DMS153 (cell line): ENCODE measurements around the gene PPM1L.

Experiments used
- DNase-seq: peaks from one replicate; lab custom pipeline; 2025; lab: John Stamatoyannopoulos, UW

PPM1L gene

DNA sequence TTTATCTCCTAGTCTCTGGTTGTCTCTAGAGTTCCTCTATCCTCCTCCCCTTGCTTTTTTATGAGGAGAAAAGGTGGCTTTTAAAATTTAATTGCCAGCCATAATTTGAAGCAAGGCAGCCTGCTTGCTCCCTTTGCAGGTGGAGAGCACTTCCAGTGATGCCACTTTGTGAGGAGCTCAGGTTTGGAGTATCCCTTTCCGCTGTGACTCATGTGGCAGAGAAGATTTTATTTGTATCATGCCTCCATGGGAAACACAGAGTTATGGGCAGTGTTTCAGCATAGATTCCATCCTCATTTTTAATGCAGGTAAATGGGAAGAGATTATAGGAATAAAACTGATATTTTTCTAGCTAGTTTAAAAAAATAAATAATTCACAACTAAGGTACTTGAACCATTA, 7.0 kb downstream of the PPM1L start:
- no peak for DNase-seq

GRCh38 chr3:160765211-160765610, 9.2 kb downstream of the PPM1L start:
- DNase-seq: no peak

DNA sequence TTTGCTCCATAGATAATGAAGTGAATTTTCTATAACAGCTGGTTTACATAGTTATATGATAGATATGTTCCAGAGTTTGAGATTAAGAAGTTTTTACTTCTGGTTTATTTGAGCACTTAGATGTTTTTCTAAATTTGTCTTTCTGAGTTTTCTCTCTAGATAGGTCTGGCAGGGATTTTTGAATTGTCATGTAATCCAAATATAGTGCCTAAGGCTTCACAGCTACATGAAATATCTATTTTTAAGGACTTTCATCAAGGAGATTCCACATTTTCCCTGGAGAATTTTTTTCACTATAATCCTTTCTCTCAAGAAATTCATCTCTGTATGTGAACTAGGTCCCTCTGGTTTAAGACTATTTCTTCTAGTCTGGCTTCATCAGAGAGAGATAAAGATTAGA, 12.0 kb downstream of the PPM1L start:
- no peak for DNase-seq

DNA sequence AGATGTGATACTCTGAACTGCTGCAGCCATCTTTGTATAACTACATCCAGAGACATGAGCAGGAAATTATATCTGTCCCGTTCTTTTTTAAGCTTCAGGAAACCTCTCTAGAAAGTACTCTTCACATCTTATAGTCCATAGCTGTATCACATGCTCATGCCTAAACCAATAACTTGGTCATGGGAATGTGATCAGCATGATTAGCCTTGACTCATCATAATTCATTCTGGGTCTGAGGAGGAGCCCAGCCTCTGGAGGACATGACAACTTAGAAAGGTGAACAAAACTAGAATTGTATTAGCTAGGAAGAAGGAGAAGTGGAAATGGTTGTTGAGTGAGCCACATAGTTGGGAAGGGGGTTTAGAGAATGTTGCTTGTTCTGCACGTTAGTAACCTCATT, 12.9 kb downstream of the PPM1L start:
- no peak for DNase-seq

- DNase-seq: no peak
Measured at GRCh38 chr3:160771811-160772459, 15.9 kb downstream of the PPM1L start.

DNA sequence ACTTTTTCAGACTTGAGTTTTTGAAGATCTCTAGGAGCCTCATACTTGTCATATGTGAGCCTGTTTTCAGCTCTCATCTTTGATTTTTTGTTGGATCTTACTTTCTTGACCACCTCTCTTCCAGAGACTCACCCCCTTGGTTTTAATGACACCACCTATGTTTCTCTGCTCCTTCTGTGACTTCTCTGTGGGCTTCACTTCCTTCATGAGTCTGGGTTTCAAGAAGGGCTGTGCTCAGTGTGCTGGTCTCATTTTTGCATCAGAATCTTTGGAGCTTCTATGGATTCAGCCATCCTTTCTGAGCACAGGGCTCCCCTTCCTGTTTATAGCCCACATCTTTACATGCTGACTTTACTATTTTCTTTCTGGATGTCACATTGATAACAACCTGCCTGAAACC, 17.7 kb downstream of the PPM1L start:
- DNase-seq: no peak

DNA sequence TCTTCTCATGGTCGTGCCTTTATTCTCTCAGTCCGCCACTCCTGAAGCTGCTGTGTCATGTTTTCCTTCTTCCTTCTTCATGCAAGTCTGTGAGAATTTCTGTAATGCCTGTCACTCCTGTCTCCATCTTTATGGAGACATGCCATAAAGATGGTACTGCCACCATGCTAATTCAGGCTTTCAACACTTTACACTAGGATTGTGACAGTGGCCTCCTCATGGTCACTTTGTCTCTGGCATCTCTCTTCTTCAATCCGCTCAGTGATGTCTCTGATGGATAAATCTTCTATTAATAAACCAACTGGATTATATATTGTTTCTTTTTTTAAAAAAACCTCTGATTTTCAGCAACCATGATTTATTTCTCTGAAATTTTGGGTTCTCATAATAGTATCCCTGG, 18.1 kb downstream of the PPM1L start:
- DNase-seq: no peak

GRCh38 chr3:160778480-160778879, 22.4 kb downstream of the PPM1L start:
- DNase-seq: no peak

DNA sequence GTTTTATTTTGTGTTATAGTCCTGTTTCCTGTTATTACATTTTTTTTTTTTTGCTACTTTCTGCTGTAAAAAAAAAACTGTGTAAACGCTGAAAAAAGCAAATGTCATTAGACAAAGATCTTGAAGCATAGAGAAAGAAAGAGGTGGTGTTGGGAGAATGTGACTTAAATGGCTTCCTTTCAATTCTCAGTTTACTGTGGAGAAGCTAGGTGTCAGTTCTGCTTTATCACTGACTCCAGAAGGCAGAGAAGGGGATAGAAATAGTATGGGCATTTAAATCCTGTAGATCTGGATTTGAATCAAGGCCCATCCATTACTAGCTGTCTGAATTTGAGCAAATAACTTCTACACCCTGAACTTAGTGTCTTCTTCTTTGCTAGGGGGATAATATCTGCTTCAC, 23.0 kb downstream of the PPM1L start:
- DNase-seq: no peak

- no peak for DNase-seq
Measured at GRCh38 chr3:160780245-160780644, 24.2 kb downstream of the PPM1L start.

- no peak for DNase-seq
Measured at GRCh38 chr3:160781402-160781801, 25.4 kb downstream of the PPM1L start.

- DNase-seq: no peak
Measured at GRCh38 chr3:160781863-160782262, 25.8 kb downstream of the PPM1L start.

DNA sequence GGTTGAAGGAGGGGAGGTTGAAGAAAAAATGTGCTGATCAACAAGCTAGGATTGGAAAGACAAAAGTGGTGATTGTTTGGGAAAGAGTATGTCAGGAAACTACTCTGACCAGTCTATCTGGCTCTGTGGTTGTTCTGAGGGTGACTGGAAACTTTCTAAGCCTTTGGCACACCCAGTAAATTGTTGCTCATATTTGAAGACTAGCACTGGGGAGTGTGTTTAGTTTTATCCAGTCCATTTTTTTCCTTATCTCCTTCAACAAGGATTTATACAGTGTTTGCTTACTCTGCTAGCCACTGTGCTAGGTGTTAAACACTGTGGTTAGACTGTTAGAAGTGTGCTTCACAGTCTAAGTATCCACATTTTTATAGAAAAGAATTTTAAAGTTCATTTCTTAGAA, 28.8 kb downstream of the PPM1L start:
- DNase-seq: no peak

DNA sequence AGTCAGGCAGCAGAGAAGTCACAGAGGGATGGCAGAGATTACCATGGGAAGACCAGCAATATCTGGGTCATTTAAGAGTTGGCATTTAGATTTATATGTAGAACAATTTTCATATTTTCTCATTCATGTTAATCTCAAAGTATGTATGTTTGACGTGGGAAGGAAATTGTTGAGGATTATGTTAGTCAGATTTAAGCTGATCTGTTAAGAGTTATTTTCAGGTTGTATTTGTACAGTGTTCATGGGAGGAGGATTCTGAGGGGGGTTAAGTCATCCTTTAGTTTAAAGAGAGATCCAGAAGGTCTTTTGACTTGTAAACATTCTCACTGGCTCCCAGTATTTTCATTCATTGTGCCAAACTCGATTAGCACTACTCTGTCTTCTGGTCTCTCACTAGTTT, 34.7 kb downstream of the PPM1L start:
- no peak for DNase-seq

- DNase-seq: no peak
Measured at GRCh38 chr3:160792540-160792939, 36.5 kb downstream of the PPM1L start.

DNA sequence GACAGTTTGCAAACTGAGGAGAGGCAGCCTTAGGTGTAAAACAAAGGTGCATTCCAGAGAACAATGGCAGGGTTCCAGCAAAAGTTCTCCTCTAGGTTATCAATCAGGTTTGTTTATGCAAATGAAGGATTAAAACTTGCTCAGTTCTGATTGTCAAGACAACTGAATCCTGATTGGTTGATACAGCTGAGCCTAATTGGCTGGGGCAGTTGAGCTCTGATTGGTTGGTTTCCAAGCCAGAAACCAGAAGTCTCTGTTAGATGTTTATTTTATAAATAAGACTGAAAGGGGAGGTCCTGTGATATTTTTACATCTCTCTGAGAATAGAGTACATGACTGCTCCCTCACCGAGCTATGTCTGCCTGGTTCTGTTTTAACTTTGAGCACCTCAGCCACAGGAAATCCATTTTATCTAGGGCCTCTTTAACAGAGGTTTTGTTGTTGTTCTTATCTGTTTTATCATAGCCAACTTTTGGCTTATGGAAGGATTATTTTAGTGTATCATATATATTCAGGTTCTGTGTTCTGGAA, 37.8 kb downstream of the PPM1L start:
- DNase-seq: no peak

DNA sequence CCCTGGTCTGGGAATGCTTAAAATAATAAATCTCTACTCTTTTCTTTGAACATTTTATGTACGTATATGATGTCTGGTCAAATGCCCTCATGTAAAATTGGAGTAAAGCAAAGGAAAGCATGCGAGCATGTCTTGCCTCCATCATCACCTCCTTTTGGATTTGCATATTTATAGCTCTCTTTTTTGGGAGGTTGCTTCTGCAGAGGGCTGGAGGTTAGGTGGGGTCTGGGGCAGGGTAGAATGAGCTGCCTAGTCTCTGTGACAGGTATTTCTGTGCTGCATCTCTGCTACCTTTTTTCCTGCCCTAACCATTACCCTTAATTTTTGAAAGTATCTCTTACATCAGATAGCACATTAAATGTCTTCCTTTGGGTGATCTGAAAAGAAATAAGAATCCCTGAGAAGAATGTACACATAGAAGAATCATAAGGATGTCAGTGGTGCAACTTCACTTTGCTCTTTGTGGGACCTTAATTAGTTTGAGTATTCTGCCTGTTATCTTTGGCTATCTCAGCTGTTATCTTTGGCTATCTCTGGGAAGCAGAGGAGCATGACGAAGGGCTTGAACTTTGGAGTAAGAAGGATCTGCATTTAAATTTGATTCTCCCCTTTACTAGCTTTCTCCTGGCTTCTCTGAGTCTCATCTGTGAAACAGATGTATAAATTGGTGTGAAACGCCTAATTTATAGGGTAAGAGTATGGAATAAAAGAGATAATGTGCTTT, 40.2 kb downstream of the PPM1L start:
- no peak for DNase-seq

DNA sequence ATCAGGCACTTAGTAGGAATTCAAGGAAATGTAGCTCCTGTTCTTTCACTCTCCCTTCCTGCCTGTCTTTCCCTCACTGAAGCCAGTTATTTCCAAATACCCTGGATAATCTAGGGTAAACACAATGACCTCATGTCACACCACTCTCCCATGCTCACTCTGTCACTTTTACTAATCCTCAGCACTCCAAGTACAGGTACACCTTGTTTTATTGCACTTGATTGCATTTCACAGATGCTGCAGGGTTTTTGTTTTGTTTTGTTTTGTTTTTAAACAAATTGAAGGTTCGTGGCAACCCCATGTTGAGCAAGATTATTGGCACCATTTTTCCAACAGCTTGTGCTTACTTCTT, 40.8 kb downstream of the PPM1L start:
- DNase-seq: no peak

- DNase-seq: no peak
Measured at GRCh38 chr3:160797356-160797755, 41.3 kb downstream of the PPM1L start.

DNA sequence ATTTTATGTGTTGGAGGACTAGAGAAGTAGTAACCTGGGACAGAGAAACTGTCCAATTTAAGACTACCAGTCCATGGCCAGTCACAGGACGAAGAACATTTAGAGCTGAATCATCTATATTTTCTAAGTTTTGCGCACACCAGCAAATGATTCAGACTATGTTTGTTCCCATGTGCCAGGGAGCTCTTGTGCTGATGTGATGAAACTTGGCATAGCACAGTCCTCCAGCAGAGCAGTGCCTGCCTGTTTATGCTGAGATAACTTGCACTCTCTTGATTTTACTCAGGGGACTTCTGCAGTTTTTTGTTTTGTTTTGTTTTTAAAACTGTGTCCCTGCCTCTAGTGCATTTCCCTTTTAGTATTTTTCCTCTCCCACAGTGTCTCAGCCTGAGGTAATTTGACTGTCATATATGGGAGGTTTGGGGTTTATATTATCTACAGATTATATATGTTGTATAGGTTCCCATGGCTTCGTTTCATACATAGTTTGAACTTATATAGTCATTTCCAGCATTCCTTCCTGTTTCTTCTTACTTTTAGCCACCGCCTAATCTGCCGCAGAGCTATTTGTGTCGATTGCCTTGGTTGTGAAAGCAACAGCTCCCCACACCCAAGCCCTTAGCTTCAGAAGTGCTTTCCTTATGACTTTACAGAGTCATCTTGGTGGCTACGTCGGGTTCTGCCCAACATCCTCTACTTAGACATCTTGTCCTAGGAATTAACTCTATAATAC, 45.5 kb downstream of the PPM1L start:
- DNase-seq: no peak

- DNase-seq: no peak
Measured at GRCh38 chr3:160804762-160805161, 48.7 kb downstream of the PPM1L start.

- no peak for DNase-seq
Measured at GRCh38 chr3:160806094-160806493, 50.1 kb downstream of the PPM1L start.

DNA sequence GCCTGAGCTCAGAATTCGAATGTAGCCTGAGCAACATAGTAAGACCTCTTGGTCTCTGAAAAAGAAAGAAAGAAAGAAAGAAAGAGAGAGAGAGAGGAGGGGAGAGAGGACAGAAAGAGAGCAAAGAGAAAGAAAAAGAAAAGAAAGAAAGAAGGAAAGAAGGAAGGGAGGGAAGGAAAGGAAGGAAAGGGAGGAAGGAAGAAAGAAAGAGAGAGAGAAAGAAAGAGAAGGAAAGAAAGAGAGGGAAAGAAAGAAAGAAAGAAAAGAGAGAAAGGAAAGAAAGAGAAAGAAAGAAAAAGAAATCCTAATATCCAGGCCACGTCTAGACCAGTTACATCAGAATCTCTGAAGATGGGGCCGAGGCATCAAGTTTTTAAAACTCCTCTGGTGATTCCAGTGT, 50.7 kb downstream of the PPM1L start:
- no peak for DNase-seq
